IMR-90 (cell line): Measurements from ENCODE around the gene SMARCA2. TPM values are rescaled to one million over a fixed set of nuclear protein-coding genes. Genes with fewer than 3 reads are reported as not detected.

Experiments used
- ATAC-seq: fragments of 200-7000 bp; cut with Tn5 transposase; 2 replicates; pipeline ENCODE4 v1.9.1; 2020; ENCODE audit warnings: low read depth, mild to moderate bottlenecking, moderate library complexity
- BruUV-seq: library from RNA; stranded (reverse); fragments of 400-500 nt; replicated peaks from 2 replicates; lab custom pipeline; 2021; lab: Mats Ljungman, UMichigan
- CTCF ChIA-PET: fragments of 300-600 bp; formaldehyde crosslinking; extraction: SDS; loops from one replicate; lab custom pipeline; 2021; ENCODE audit warnings: antibody characterized with exemption; lab: Yijun Ruan, JAX
- POLR2A ChIA-PET: fragments of 300-600 bp; sonication (Branson Sonifier 250); formaldehyde crosslinking; loops from one replicate; lab custom pipeline; 2022; ENCODE audit warnings: antibody characterized with exemption; ENCODE audit not compliant: unreplicated experiment; lab: Charles Lee
- DNase-seq: peaks from one replicate; pipeline ENCODE4 v3.0.0; 2013
- H2AFZ ChIP-seq: replicated peaks from 2 replicates; pipeline ENCODE3; 2013; ENCODE audit warnings: low read length, mild to moderate bottlenecking; ENCODE audit not compliant: poor library complexity
- H2AK5ac ChIP-seq: 2 replicates; pipeline ENCODE4 v1.6.1; 2013; ENCODE audit warnings: low read depth, low read length, inconsistent platforms
- H2AK9ac ChIP-seq: replicated peaks from 2 replicates; pipeline ENCODE3; 2013; ENCODE audit warnings: mild to moderate bottlenecking, low read depth, low read length, moderate library complexity; ENCODE audit not compliant: poor library complexity
- H2BK120ac ChIP-seq: 2 replicates; pipeline ENCODE4 v1.6.1; 2013; ENCODE audit warnings: low read depth, low read length, inconsistent platforms
- H2BK15ac ChIP-seq: 3 replicates; pipeline ENCODE4 v1.6.1; 2013; ENCODE audit warnings: low read depth, low read length, inconsistent platforms
- H2BK20ac ChIP-seq: 2 replicates; pipeline ENCODE4 v1.6.1; 2013; ENCODE audit warnings: low read depth, mild to moderate bottlenecking, inconsistent platforms, low read length, moderate library complexity
- H2BK5ac ChIP-seq: 2 replicates; pipeline ENCODE4 v1.6.1; 2013; ENCODE audit warnings: mild to moderate bottlenecking, low read depth, low read length, inconsistent platforms; ENCODE audit not compliant: poor library complexity, severe bottlenecking
- H3K14ac ChIP-seq: replicated peaks from 2 replicates; pipeline ENCODE4 v1.6.1; 2013; ENCODE audit warnings: low read depth, low read length, inconsistent platforms
- H3K18ac ChIP-seq: 2 replicates; pipeline ENCODE4 v1.6.1; 2013; ENCODE audit warnings: low read depth, low read length, control low read depth
- H3K23ac ChIP-seq: 2 replicates; pipeline ENCODE4 v1.6.1; 2013; ENCODE audit warnings: low read depth, low read length, inconsistent platforms
- H3K27ac ChIP-seq: 2 replicates; pipeline ENCODE4 v1.5.1; 2013; ENCODE audit warnings: mild to moderate bottlenecking, control low read depth, low read length; ENCODE audit not compliant: insufficient read depth
- H3K27me3 ChIP-seq: 2 replicates; pipeline ENCODE4 v1.6.1; 2013; ENCODE audit warnings: low read length; ENCODE audit not compliant: control insufficient read depth, insufficient read depth
- H3K36me3 ChIP-seq: 2 replicates; pipeline ENCODE4 v1.6.1; 2013; ENCODE audit warnings: low read length, mixed read lengths; ENCODE audit not compliant: control insufficient read depth, insufficient read depth
- H3K4ac ChIP-seq: 2 replicates; pipeline ENCODE4 v1.6.1; 2013; ENCODE audit warnings: low read depth, low read length, inconsistent platforms
- H3K4me1 ChIP-seq: 2 replicates; pipeline ENCODE4 v1.6.1; 2013; ENCODE audit warnings: low read length, mixed read lengths; ENCODE audit not compliant: control insufficient read depth, insufficient read depth
- H3K4me2 ChIP-seq: 2 replicates; pipeline ENCODE4 v1.6.1; 2013; ENCODE audit warnings: low read depth, mild to moderate bottlenecking, control low read depth, low read length, moderate library complexity
- H3K4me3 ChIP-seq: 2 replicates; pipeline ENCODE4 v1.5.1; 2013; ENCODE audit warnings: low read depth, mild to moderate bottlenecking, control low read depth, low read length, moderate library complexity; ENCODE audit not compliant: insufficient read depth
- H3K56ac ChIP-seq: 2 replicates; pipeline ENCODE4 v1.6.1; 2013; ENCODE audit warnings: low read length, inconsistent platforms; ENCODE audit not compliant: insufficient read depth; ENCODE audit errors: extremely low read depth
- H3K79me1 ChIP-seq, 2 experiments: 2 replicates each; pipeline ENCODE4 v1.6.1; 2013; ENCODE audit warnings: low read length in 2 of 2, inconsistent platforms in 1 of 2, low read depth in 1 of 2
- H3K9ac ChIP-seq: 2 replicates; pipeline ENCODE4 v1.6.1; 2013; ENCODE audit warnings: low read depth, low read length, control low read depth
- H3K9me1 ChIP-seq: 2 replicates; pipeline ENCODE4 v1.6.1; 2013; ENCODE audit warnings: low read length, inconsistent platforms; ENCODE audit not compliant: insufficient read depth
- H3K9me3 ChIP-seq: 2 replicates; pipeline ENCODE4 v1.6.1; 2013; ENCODE audit warnings: low read length; ENCODE audit not compliant: control insufficient read depth, insufficient read depth
- H4K20me1 ChIP-seq: 2 replicates; pipeline ENCODE4 v1.6.1; 2013; ENCODE audit warnings: low read length, inconsistent platforms; ENCODE audit not compliant: insufficient read depth
- H4K5ac ChIP-seq: 2 replicates; pipeline ENCODE4 v1.6.1; 2013; ENCODE audit warnings: mild to moderate bottlenecking, low read depth, low read length, control low read depth
- H4K8ac ChIP-seq, 2 experiments: 2 replicates each; pipeline ENCODE4 v1.6.1; 2013; ENCODE audit warnings: low read depth in 2 of 2, low read length in 2 of 2, control low read depth in 1 of 2, inconsistent platforms in 1 of 2
- H4K91ac ChIP-seq: 2 replicates; pipeline ENCODE4 v1.6.1; 2013; ENCODE audit warnings: low read depth, low read length, inconsistent platforms; ENCODE audit not compliant: insufficient read depth
- CEBPB ChIP-seq: IDR thresholded peaks from 2 replicates; pipeline ENCODE4 v1.6.1; 2012; ENCODE audit warnings: low read depth, low read length, improper control_type of control experiment
- ELK1 ChIP-seq: fragments of 150-350 bp; IDR thresholded peaks from 2 replicates; pipeline ENCODE4 v1.6.1; 2016; ENCODE audit warnings: low read depth, mild to moderate bottlenecking, low read length, moderate library complexity, borderline replicate concordance
- FOS ChIP-seq: fragments of 150-350 bp; IDR thresholded peaks from 2 replicates; pipeline ENCODE4 v1.6.1; 2016; ENCODE audit warnings: low read depth, low read length
- MXI1 ChIP-seq: IDR thresholded peaks from 2 replicates; pipeline ENCODE4 v1.6.1; 2012; ENCODE audit warnings: low read depth, mild to moderate bottlenecking, low read length, moderate library complexity, borderline replicate concordance
- RAD21 ChIP-seq: IDR thresholded peaks from 2 replicates; pipeline ENCODE4 v1.6.1; 2012; ENCODE audit warnings: low read length, improper control_type of control experiment
- RFX5 ChIP-seq: IDR thresholded peaks from 2 replicates; pipeline ENCODE4 v1.8.0; 2012; ENCODE audit warnings: low read depth, mild to moderate bottlenecking, low read length, moderate library complexity
- SMC3 ChIP-seq: fragments of 150-350 bp; IDR thresholded peaks from 2 replicates; pipeline ENCODE4 v1.6.1; 2016; ENCODE audit warnings: low read depth, mild to moderate bottlenecking, antibody characterized with exemption, low read length, moderate library complexity
- USF2 ChIP-seq: fragments of 150-350 bp; IDR thresholded peaks from 2 replicates; pipeline ENCODE4 v1.6.1; 2017; ENCODE audit warnings: mild to moderate bottlenecking, antibody characterized with exemption, low read length, low read depth
- WGBS, 2 experiments: methylation state at CpG; one replicate each; pipeline versions ENCODE4 v1.1.5 to v1.1.7; 2013; ENCODE audit warnings: missing lambda C conversion rate in 2 of 2; ENCODE audit not compliant: insufficient read length in 1 of 2; ENCODE audit errors: extremely low coverage in 2 of 2; 5-methylcytosine and 5-hydroxymethylcytosine counted together
- dilution Hi-C: fragments of 300-500 bp; cut with HindIII; formaldehyde crosslinking; loops from one replicate; pipeline ENCODE4 v1.14.3; 2018; ENCODE audit warnings: low sequenced_read_pairs; ENCODE audit not compliant: unreplicated experiment
- in situ Hi-C: fragments of 300-500 bp; cut with MboI; formaldehyde crosslinking; loops from 3 replicates; pipeline ENCODE4 v1.14.3; 2019; ENCODE audit warnings: low sequenced_read_pairs, inconsistent platforms, mixed read lengths
- intact Hi-C: fragments of 100-400 bp; cut with micrococcal nuclease; formaldehyde crosslinking; loops from 2 replicates; pipeline ENCODE4 v1.10.0; 2022
- polyA plus RNA-seq, 3 experiments: library from polyadenylated mRNA; depleted of rRNA; stranded (reverse); fragments of >200 nt; gene quantifications; 2 replicates each; pipeline ENCODE4 v1.2.3, GENCODE V29; 2012; ENCODE audit warnings: low replicate concordance in 1 of 3
- total RNA-seq: library from RNA; depleted of rRNA; stranded (reverse); fragments of >200 nt; gene quantifications from 2 replicates; pipeline ENCODE4 v1.2.3, GENCODE V29; 2012

SMARCA2 gene
- total and polyA plus RNA-seq, 2 of the 4 experiments (the other 2 are of a cell fraction) = 25.3 to 26.7 TPM

- no peak overlapping the region for H2BK5ac ChIP-seq
- CTCF ChIA-PET = no interaction called here
- DNase-seq (no peak), ATAC-seq (no peak)
- no peak overlapping the region for H4K5ac ChIP-seq
- no peaks in the 10 kb centered on the region for H3K4me1 ChIP-seq
- H4K20me1 ChIP-seq = no peaks in the 10 kb centered on the region
- in situ Hi-C loops = no loop called here
- no peak overlapping the region for H2AFZ ChIP-seq
- peaks cover 3 to 7% of the 10 kb centered on the region in 2 experiments; a peak in 2 of 4 replicates for H3K79me1 ChIP-seq
- H2BK15ac ChIP-seq = no peak overlapping the region
- no peak overlapping the region for H3K18ac ChIP-seq
- no peaks in the 10 kb centered on the region for H3K27me3 ChIP-seq
- H3K23ac ChIP-seq = no peak overlapping the region
- no peak overlapping the region for H4K91ac ChIP-seq
- no peak overlapping the region for H3K56ac ChIP-seq
- intact Hi-C loops = loop anchor here (10.0 kb wide), 1 partner anchor 326 kb away; no protein-coding TSS in a partner anchor
- H2BK20ac ChIP-seq = no peak overlapping the region
- no peak overlapping the region for H3K4ac ChIP-seq
- H3K4me3 ChIP-seq = no peak overlapping the region
- H2BK120ac ChIP-seq = no peak overlapping the region
- no peak overlapping the region for H2AK5ac ChIP-seq
- dilution Hi-C loops = no loop called here
- H3K36me3 ChIP-seq = peaks cover 4% of the 10 kb centered on the region; the same call in 1 of the 2 replicates
- H3K27ac ChIP-seq = no peak overlapping the region
- peaks cover 2% of the 10 kb centered on the region for H3K9me1 ChIP-seq
- no peaks in the 10 kb centered on the region for H3K9me3 ChIP-seq
- no peak overlapping the region for H3K4me2 ChIP-seq
- no peak overlapping the region for H3K14ac ChIP-seq
- no peak overlapping the region for H4K8ac ChIP-seq
- TF ChIP-seq SMC3 (no peak), USF2 (no peak), MXI1 (no peak), RAD21 (no peak), FOS (no peak), ELK1 (no peak), CEBPB (no peak), RFX5 (no peak)
- no peak overlapping the region for H3K9ac ChIP-seq
- 88% methylated on average over 5 of the region's 8 CpGs; no CpG with 5 or more reads in 1 of the 2 experiments for WGBS, 2 experiments
- POLR2A ChIA-PET = no interaction called here
- no TSS peak for BruUV-seq
- H2AK9ac ChIP-seq = no peak overlapping the region
These were observed 153.9 kb downstream of the SMARCA2 start for GRCh38 chr9:2169035-2169434.
